GM18520 (cell line): ENCODE data around the gene DGKE.
A peak's percentile ranks its signal among the peaks of the same experiment; 100 is the strongest.

Experiments used
- ATAC-seq: cut with Tn5 transposase; IDR thresholded peaks from one replicate; pipeline ENCODE4 v1.9.1; 2021; ENCODE audit not compliant: unreplicated experiment

DGKE gene

DNA sequence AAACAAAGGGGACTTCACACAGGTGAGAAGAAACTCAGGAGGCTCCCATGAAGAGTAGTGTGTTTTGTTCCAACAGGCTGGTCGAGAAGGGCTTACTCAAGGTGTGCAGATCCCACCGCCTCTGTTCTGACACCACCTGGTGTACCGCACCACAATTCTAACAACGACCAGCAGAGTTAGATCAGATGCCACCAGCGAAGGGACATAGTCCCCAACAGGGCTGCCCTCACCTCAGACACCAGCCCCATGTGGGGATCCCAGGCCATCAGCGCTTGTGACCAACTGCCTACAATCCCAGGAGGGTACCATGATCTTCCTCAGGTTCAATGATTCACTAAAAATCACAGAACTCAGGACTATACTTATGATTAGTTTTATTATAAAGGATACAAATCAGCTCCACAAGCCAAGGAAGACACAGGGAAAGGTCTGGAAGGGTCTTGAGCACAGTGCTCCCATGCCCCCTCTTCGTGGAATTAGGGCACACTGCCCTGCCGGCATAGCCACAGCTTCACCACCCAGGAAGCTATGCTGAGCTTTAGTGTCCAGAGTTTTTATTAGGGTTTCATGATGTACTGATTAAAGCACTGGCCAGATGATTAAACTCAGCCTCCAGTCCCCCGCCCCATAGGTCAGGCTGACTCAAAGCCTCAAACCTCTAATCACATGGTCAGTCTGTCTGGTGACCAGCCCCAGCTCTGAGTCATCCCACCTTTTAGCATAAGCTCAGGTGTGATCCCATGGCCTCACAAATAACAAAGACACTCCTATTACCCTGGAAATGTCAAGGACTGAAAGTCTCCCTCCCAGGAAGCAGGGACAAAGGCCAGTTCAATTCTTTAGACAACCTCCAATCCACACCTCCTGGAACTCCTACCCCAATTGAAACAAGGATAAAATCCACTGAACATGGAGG, 53.9 kb downstream of the DGKE start:
- ATAC-seq, result no peak

DNA sequence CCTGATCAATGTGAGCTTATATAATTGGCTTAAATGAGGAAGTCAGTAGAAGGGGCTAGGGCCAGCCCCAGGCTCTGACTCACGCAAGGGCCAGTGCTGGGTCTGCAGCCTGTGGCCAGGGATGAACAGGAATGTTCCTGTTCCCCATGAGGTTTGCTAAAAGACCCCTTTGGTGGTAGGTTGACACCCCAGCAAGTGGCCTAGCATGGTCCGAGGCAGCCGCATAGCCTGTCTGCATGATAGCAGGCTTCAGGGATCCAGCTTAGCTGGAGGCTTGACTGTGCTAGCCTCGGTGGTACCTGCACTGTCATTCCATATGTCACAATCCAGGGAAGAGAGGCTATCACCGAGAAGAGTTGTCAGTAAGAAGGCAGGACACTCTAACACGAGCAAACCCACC, 56.4 kb downstream of the DGKE start:
- ATAC-seq, result no peak

DNA sequence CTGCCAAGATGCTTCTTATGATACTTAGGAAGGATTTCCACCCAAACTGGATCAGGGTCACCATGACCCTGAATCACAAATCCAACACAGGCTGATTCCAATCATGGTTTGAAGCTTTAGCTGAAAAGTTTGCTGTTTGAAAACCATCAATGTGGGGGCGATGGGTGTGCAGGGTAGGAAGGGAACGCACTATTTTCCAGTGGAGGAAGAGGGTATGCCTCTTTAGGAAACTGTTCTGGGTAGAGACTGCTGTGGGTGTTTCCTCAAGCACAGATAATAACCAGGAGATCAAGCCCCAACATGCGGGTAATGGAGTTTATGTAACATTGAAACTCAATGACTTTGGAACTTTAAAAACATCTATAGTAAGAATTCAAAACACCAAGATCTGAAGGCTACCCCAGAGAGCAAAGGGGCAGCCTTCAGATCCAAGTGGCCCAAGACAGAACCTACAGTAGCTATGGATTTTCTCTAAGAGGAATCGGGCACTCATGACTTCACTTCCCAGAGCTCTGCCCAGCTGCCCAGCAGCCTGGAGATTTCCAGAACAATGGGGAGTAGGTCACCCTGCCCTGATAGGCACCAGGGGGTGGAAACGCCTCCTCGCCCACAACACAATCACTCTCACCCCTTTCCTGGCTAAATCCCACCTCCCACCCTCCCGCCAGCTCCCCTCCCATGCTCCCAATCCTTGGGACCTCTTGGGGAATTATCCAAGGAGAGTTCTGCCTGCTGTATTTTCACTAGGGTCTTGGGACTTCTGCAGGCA, 57.1 kb downstream of the DGKE start:
- no peak for ATAC-seq

DNA sequence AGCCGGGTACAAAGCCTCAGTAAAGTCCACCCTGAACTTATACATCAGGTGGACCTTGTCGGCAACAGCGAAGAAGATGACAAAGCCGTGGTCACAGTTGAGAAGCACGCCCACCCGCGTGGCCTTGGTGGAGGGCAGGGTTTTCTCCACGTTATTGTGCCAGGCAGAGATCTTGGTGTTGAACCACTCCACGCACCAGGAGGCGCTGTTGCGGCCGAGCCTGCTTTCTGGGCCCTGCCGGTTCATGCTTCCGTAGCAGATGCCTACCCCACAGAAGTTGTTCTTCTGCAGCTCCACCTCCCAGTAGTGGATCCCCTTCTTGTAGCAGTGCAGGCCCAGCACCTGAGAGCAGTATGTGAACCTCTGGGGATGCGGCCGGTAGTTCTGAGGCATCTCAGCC, 57.8 kb downstream of the DGKE start:
- ATAC-seq, result no peak

- ATAC-seq, result no peak
Measured at GRCh38 chr17:56892333-56892732, 58.4 kb downstream of the DGKE start.

DNA sequence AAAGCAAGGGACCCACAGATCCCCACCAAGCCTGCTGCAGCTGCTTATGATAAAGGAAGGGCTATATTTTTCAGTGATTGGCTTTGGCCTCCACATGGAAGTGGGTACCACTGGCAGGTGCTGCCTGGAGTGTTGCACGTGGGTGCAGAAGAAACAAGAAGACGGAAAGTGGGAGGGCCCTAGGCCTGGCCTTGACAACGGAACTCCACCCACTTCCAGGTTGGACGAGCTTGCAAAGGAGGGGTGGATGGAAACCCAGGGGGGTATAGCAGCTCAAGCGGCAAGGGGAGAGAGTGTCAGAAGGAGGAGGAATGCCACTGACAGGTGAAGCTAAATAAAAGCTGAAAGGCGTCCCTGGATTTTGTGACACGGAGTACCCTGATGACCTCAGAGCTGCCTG, 59.6 kb downstream of the DGKE start:
- no peak for ATAC-seq

DNA sequence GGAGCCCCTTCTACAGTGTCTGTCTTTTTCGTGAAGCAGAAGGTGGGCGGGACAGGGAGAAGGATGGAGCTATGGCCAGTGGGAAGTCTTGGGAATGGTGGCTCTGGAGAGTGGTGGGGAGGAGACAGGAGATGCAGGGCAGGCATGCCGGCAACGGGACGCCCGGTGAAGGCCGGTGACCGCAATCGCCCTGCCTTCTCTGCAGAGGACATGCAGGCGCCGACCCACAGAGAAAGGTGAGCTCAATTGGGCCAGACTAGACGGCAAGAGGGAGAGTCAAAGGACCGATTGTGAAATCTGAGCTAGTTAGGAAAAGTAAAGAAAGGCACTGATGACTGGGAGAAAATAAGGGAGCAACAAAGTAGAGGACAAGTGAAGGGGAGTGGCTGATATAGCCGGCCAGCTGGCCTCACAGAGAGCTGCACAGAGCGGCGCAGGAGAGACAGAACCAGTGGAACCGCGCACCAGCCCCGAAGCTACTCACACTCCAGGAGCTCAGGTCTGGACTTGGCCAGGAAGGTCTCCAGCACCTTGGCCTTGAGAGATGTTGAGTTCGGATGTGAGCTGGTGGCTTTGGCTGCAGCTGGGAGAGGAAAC, 61.0 kb downstream of the DGKE start:
- no peak for ATAC-seq

- ATAC-seq, result no peak
Measured at GRCh38 chr17:56896217-56896967, 62.4 kb downstream of the DGKE start.

- ATAC-seq, result no peak
Measured at GRCh38 chr17:56896968-56897359, 63.0 kb downstream of the DGKE start.

DNA sequence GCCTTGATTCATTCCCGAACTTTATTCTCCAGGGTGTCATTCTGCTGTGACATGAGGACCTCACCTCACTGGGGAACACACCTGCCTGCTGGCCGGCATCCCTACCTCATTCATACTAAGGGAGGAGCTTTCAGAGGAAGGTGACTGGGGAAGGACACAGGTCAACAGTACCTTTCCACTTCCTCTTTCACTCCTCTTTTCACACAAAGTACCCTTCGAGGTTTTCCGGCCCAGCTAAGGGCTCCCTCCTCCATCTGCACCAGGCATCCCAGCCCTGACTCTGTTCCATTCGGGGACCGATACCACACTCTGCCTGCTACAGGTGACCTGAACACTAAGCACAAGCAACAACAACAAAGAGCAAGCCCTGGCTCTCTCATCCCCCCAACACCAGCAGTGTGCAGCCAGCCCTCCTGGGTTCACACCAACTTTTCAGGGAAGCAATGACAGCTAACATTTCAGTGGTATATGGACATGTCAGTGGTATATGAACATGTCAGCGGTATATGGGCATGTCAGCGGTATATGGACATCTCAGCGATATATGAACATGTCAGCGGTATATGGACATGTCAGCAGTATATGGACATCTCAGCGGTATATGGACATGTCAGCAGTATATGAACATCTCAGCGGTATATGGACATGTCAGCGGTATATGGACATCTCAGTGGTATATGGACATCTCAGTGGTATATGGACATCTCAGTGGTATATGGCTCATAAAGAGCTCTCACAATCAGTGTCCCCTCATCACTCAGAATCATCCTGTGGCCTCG, 63.9 kb downstream of the DGKE start:
- no peak for ATAC-seq

DNA sequence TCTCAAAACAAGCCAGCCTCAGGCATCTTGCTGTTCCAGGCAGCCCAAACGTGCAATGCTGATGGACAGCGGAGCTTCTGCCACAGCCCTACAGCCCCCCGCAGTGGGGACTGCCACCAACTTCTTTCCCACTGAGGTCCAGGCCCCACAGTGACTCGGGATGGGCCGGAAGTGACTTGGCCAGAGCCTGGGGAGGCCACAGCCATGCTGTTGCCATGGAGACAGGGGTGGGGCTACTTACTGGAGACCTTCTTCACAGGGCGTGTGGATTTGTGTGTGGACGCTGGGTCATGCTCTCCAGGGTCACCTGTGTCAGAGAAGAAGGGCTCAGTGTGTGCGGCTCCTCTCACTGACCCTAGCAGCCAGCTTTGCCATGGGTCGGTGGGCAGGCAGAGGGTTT, 64.9 kb downstream of the DGKE start:
- no peak for ATAC-seq

GRCh38 chr17:56899403-56899802, 65.5 kb downstream of the DGKE start:
- ATAC-seq, result no peak

GRCh38 chr17:56902348-56902747, 68.4 kb downstream of the DGKE start:
- no peak for ATAC-seq

DNA sequence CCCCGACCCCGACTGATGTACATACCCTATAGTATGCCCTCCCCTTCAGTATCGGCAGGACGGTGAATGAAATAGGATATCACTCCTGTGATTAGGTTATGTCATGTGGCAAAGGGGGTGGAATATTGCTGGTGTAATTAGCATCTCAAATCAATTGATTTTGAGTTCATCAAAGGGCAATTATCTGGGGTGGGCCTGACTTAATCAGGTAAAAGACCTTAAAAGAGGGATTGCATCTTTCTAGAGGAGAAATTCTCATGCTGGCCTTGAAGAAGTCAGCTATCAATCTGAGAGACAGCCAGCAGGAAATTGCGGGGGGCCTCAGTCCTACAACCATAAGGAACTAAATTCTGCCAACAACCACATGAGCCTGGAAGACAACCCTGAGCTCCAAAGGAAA, 69.6 kb downstream of the DGKE start:
- ATAC-seq, result no peak

DNA sequence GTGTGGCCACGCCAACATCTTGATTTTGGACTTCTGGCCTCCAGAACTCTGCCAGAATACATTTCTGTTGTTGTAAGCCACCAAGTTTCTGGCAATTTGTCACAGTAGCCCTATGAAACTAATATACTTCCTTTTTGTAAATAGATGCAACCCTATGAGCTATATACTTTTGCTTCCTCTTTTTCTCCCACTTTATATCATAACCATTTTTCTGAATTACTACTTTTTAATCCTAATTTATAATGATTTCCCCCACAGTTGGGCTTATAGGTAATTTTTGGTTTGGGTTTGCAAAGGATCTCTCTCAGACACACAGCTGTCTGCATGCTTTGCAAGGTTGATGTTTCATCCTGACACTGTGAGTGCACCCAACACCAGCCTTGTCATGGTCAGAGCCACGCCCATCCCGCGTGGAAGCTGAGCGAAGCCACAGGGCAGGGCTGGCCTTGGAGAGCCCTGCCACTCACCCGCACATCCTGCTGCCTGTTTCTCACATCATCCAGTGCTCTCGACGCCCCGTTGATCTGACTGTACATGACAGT, 74.1 kb downstream of the DGKE start:
- ATAC-seq, result peak; percentile 80

GRCh38 chr17:56909742-56910508, 76.0 kb downstream of the DGKE start:
- ATAC-seq, result no peak

- no peak for ATAC-seq
Measured at GRCh38 chr17:56910509-56911235, 76.7 kb downstream of the DGKE start.

DNA sequence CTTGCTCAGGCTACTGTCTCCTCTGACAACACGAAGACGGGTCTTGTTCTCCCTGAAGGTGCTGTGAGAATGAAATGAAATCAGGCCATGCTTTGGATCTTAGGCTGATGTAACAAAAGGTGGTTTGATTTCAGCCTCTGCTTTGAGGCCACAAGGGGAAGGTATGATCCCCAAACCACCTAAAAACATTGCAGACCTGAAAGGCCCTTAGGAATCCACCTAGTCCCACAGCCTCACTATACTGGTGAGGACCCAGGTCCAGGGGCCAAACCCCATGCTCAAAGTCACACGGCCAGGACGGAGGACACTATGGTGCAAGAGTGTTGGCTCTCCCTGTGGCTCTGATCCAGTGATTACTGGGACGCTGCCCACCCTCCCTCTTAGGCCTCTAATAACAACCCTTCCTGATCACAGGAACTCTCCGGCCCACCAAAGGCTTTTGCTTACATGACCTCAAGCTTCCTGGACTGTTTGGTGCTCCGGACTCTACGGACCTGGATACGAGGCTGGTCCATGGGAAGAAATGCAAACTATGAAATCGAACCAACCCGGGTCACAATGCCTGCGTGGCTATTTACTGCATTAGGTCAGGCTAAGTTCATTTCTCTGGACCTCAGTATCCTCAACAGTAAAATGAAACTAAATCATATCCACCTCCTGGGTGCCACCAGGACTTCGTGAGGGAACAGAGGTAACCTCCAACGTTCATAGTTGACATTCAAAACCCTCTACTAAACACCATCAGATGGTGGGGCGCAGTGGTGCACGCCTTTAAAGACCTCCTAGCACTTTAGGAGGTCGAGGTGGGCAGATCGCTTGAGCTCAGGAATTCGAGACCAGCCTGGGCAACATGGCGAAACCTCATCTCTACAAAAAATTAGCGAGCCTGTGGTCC, 78.4 kb downstream of the DGKE start:
- ATAC-seq, result no peak
